IMR-90 (cell line): ENCODE measurements around the gene FXYD6. TPM values are rescaled to one million over a fixed set of nuclear protein-coding genes. Genes with fewer than 3 reads are reported as not detected.

Source experiments
- ATAC-seq: fragments of 200-7000 bp; cut with Tn5 transposase; 2 replicates; pipeline ENCODE4 v1.9.1; 2020; ENCODE audit warnings: low read depth, mild to moderate bottlenecking, moderate library complexity
- BruUV-seq: library from RNA; stranded (reverse); fragments of 400-500 nt; replicated peaks from 2 replicates; lab custom pipeline; 2021; lab: Mats Ljungman, UMichigan
- CTCF ChIA-PET: fragments of 300-600 bp; formaldehyde crosslinking; extraction: SDS; loops from one replicate; lab custom pipeline; 2021; ENCODE audit warnings: antibody characterized with exemption; lab: Yijun Ruan, JAX
- POLR2A ChIA-PET: fragments of 300-600 bp; sonication (Branson Sonifier 250); formaldehyde crosslinking; loops from one replicate; lab custom pipeline; 2022; ENCODE audit warnings: antibody characterized with exemption; ENCODE audit not compliant: unreplicated experiment; lab: Charles Lee
- DNase-seq: peaks from one replicate; pipeline ENCODE4 v3.0.0; 2013
- H2AFZ ChIP-seq: replicated peaks from 2 replicates; pipeline ENCODE3; 2013; ENCODE audit warnings: low read length, mild to moderate bottlenecking; ENCODE audit not compliant: poor library complexity
- H2AK5ac ChIP-seq: 2 replicates; pipeline ENCODE4 v1.6.1; 2013; ENCODE audit warnings: low read depth, low read length, inconsistent platforms
- H2AK9ac ChIP-seq: replicated peaks from 2 replicates; pipeline ENCODE3; 2013; ENCODE audit warnings: mild to moderate bottlenecking, low read depth, low read length, moderate library complexity; ENCODE audit not compliant: poor library complexity
- H2BK120ac ChIP-seq: 2 replicates; pipeline ENCODE4 v1.6.1; 2013; ENCODE audit warnings: low read depth, low read length, inconsistent platforms
- H2BK15ac ChIP-seq: 3 replicates; pipeline ENCODE4 v1.6.1; 2013; ENCODE audit warnings: low read depth, low read length, inconsistent platforms
- H2BK20ac ChIP-seq: 2 replicates; pipeline ENCODE4 v1.6.1; 2013; ENCODE audit warnings: low read depth, mild to moderate bottlenecking, inconsistent platforms, low read length, moderate library complexity
- H2BK5ac ChIP-seq: 2 replicates; pipeline ENCODE4 v1.6.1; 2013; ENCODE audit warnings: mild to moderate bottlenecking, low read depth, low read length, inconsistent platforms; ENCODE audit not compliant: poor library complexity, severe bottlenecking
- H3K14ac ChIP-seq: replicated peaks from 2 replicates; pipeline ENCODE4 v1.6.1; 2013; ENCODE audit warnings: low read depth, low read length, inconsistent platforms
- H3K18ac ChIP-seq: 2 replicates; pipeline ENCODE4 v1.6.1; 2013; ENCODE audit warnings: low read depth, low read length, control low read depth
- H3K23ac ChIP-seq: 2 replicates; pipeline ENCODE4 v1.6.1; 2013; ENCODE audit warnings: low read depth, low read length, inconsistent platforms
- H3K27ac ChIP-seq: 2 replicates; pipeline ENCODE4 v1.5.1; 2013; ENCODE audit warnings: mild to moderate bottlenecking, control low read depth, low read length; ENCODE audit not compliant: insufficient read depth
- H3K27me3 ChIP-seq: 2 replicates; pipeline ENCODE4 v1.6.1; 2013; ENCODE audit warnings: low read length; ENCODE audit not compliant: control insufficient read depth, insufficient read depth
- H3K36me3 ChIP-seq: 2 replicates; pipeline ENCODE4 v1.6.1; 2013; ENCODE audit warnings: low read length, mixed read lengths; ENCODE audit not compliant: control insufficient read depth, insufficient read depth
- H3K4ac ChIP-seq: 2 replicates; pipeline ENCODE4 v1.6.1; 2013; ENCODE audit warnings: low read depth, low read length, inconsistent platforms
- H3K4me1 ChIP-seq: 2 replicates; pipeline ENCODE4 v1.6.1; 2013; ENCODE audit warnings: low read length, mixed read lengths; ENCODE audit not compliant: control insufficient read depth, insufficient read depth
- H3K4me2 ChIP-seq: 2 replicates; pipeline ENCODE4 v1.6.1; 2013; ENCODE audit warnings: low read depth, mild to moderate bottlenecking, control low read depth, low read length, moderate library complexity
- H3K4me3 ChIP-seq: 2 replicates; pipeline ENCODE4 v1.5.1; 2013; ENCODE audit warnings: low read depth, mild to moderate bottlenecking, control low read depth, low read length, moderate library complexity; ENCODE audit not compliant: insufficient read depth
- H3K56ac ChIP-seq: 2 replicates; pipeline ENCODE4 v1.6.1; 2013; ENCODE audit warnings: low read length, inconsistent platforms; ENCODE audit not compliant: insufficient read depth; ENCODE audit errors: extremely low read depth
- H3K79me1 ChIP-seq, 2 experiments: 2 replicates each; pipeline ENCODE4 v1.6.1; 2013; ENCODE audit warnings: low read length in 2 of 2, inconsistent platforms in 1 of 2, low read depth in 1 of 2
- H3K9ac ChIP-seq: 2 replicates; pipeline ENCODE4 v1.6.1; 2013; ENCODE audit warnings: low read depth, low read length, control low read depth
- H3K9me1 ChIP-seq: 2 replicates; pipeline ENCODE4 v1.6.1; 2013; ENCODE audit warnings: low read length, inconsistent platforms; ENCODE audit not compliant: insufficient read depth
- H3K9me3 ChIP-seq: 2 replicates; pipeline ENCODE4 v1.6.1; 2013; ENCODE audit warnings: low read length; ENCODE audit not compliant: control insufficient read depth, insufficient read depth
- H4K20me1 ChIP-seq: 2 replicates; pipeline ENCODE4 v1.6.1; 2013; ENCODE audit warnings: low read length, inconsistent platforms; ENCODE audit not compliant: insufficient read depth
- H4K5ac ChIP-seq: 2 replicates; pipeline ENCODE4 v1.6.1; 2013; ENCODE audit warnings: mild to moderate bottlenecking, low read depth, low read length, control low read depth
- H4K8ac ChIP-seq, 2 experiments: 2 replicates each; pipeline ENCODE4 v1.6.1; 2013; ENCODE audit warnings: low read depth in 2 of 2, low read length in 2 of 2, control low read depth in 1 of 2, inconsistent platforms in 1 of 2
- H4K91ac ChIP-seq: 2 replicates; pipeline ENCODE4 v1.6.1; 2013; ENCODE audit warnings: low read depth, low read length, inconsistent platforms; ENCODE audit not compliant: insufficient read depth
- CEBPB ChIP-seq: IDR thresholded peaks from 2 replicates; pipeline ENCODE4 v1.6.1; 2012; ENCODE audit warnings: low read depth, low read length, improper control_type of control experiment
- CHD1 ChIP-seq: IDR thresholded peaks from 2 replicates; pipeline ENCODE4 v1.6.1; 2012; ENCODE audit warnings: low read depth, low read length, improper control_type of control experiment
- MAFK ChIP-seq: IDR thresholded peaks from 2 replicates; pipeline ENCODE4 v1.6.1; 2012; ENCODE audit warnings: low read depth, low read length, improper control_type of control experiment
- MAZ ChIP-seq: IDR thresholded peaks from 2 replicates; pipeline ENCODE4 v1.6.1; 2012; ENCODE audit warnings: low read depth, mild to moderate bottlenecking, low read length, improper control_type of control experiment, moderate library complexity, borderline replicate concordance
- MXI1 ChIP-seq: IDR thresholded peaks from 2 replicates; pipeline ENCODE4 v1.6.1; 2012; ENCODE audit warnings: low read depth, mild to moderate bottlenecking, low read length, moderate library complexity, borderline replicate concordance
- NFE2L2 ChIP-seq: fragments of 150-350 bp; IDR thresholded peaks from 2 replicates; pipeline ENCODE4 v1.6.1; 2016; ENCODE audit warnings: low read depth, mild to moderate bottlenecking, low read length
- POLR2A ChIP-seq: IDR thresholded peaks from 2 replicates; pipeline ENCODE4 v1.6.1; 2012; ENCODE audit warnings: mild to moderate bottlenecking, low read depth, low read length
- RAD21 ChIP-seq: IDR thresholded peaks from 2 replicates; pipeline ENCODE4 v1.6.1; 2012; ENCODE audit warnings: low read length, improper control_type of control experiment
- RFX5 ChIP-seq: IDR thresholded peaks from 2 replicates; pipeline ENCODE4 v1.8.0; 2012; ENCODE audit warnings: low read depth, mild to moderate bottlenecking, low read length, moderate library complexity
- SMC3 ChIP-seq: fragments of 150-350 bp; IDR thresholded peaks from 2 replicates; pipeline ENCODE4 v1.6.1; 2016; ENCODE audit warnings: low read depth, mild to moderate bottlenecking, antibody characterized with exemption, low read length, moderate library complexity
- WGBS, 2 experiments: methylation state at CpG; one replicate each; pipeline versions ENCODE4 v1.1.5 to v1.1.7; 2013; ENCODE audit warnings: missing lambda C conversion rate in 2 of 2; ENCODE audit not compliant: insufficient read length in 1 of 2; ENCODE audit errors: extremely low coverage in 2 of 2; 5-methylcytosine and 5-hydroxymethylcytosine counted together
- dilution Hi-C: fragments of 300-500 bp; cut with HindIII; formaldehyde crosslinking; loops from one replicate; pipeline ENCODE4 v1.14.3; 2018; ENCODE audit warnings: low sequenced_read_pairs; ENCODE audit not compliant: unreplicated experiment
- in situ Hi-C: fragments of 300-500 bp; cut with MboI; formaldehyde crosslinking; loops from 3 replicates; pipeline ENCODE4 v1.14.3; 2019; ENCODE audit warnings: low sequenced_read_pairs, inconsistent platforms, mixed read lengths
- intact Hi-C: fragments of 100-400 bp; cut with micrococcal nuclease; formaldehyde crosslinking; loops from 2 replicates; pipeline ENCODE4 v1.10.0; 2022
- polyA plus RNA-seq, 3 experiments: library from polyadenylated mRNA; depleted of rRNA; stranded (reverse); fragments of >200 nt; gene quantifications; 2 replicates each; pipeline ENCODE4 v1.2.3, GENCODE V29; 2012; ENCODE audit warnings: low replicate concordance in 1 of 3
- total RNA-seq: library from RNA; depleted of rRNA; stranded (reverse); fragments of >200 nt; gene quantifications from 2 replicates; pipeline ENCODE4 v1.2.3, GENCODE V29; 2012
- TF ChIP-seq, protein P1 (sequence below): fragments of 150-350 bp; IDR thresholded peaks from 2 replicates; pipeline ENCODE4 v1.6.1; 2017; ENCODE audit warnings: mild to moderate bottlenecking, antibody characterized with exemption, low read length, low read depth
- TF ChIP-seq, protein P2 (sequence below): fragments of 150-350 bp; IDR thresholded peaks from 2 replicates; pipeline ENCODE4 v1.6.1; 2016; ENCODE audit warnings: low read depth, mild to moderate bottlenecking, low read length, moderate library complexity, borderline replicate concordance
- TF ChIP-seq, protein P3 (sequence below): conservative IDR thresholded peaks from 2 replicates; pipeline ENCODE4 v1.5.1; 2012; ENCODE audit warnings: mild to moderate bottlenecking, low read depth, low read length, improper control_type of control experiment

The FXYD6 gene
- total and polyA plus RNA-seq, 2 of the 4 experiments (the other 2 are of a cell fraction): 0.32 TPM; not detected in 1

DNA sequence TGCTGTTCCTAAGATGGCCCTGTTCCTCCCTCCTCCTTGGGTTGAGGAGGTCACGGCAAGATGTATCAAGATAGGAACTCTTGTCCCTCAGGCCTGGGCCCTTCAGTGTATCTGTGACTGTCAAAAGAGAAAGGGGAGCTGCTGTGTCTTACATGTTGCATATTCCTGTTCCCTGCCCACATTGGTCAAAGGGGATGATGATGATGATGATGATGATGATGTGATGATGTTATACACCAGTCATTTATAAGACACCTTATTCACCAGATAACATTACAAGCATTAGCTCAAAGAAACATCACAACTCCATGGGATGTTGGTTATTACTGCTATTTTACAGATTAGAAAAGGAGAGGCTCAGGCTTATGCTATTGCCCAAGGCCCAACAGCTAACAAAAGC lies 13.7 kb downstream of the FXYD6 start:
- no peak overlapping the region for H3K4ac ChIP-seq
- no peak overlapping the region for H4K91ac ChIP-seq
- no peaks in the 10 kb centered on the region for H4K20me1 ChIP-seq
- H3K18ac ChIP-seq: no peak overlapping the region
- H3K23ac ChIP-seq: no peak overlapping the region
- TF ChIP-seq, protein P1, sequence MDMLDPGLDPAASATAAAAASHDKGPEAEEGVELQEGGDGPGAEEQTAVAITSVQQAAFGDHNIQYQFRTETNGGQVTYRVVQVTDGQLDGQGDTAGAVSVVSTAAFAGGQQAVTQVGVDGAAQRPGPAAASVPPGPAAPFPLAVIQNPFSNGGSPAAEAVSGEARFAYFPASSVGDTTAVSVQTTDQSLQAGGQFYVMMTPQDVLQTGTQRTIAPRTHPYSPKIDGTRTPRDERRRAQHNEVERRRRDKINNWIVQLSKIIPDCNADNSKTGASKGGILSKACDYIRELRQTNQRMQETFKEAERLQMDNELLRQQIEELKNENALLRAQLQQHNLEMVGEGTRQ: no peak
- no peak for TF ChIP-seq NFE2L2
- no peak for TF ChIP-seq CEBPB
- no peak for TF ChIP-seq MXI1
- TF ChIP-seq RFX5: no peak
- TF ChIP-seq, protein P2, sequence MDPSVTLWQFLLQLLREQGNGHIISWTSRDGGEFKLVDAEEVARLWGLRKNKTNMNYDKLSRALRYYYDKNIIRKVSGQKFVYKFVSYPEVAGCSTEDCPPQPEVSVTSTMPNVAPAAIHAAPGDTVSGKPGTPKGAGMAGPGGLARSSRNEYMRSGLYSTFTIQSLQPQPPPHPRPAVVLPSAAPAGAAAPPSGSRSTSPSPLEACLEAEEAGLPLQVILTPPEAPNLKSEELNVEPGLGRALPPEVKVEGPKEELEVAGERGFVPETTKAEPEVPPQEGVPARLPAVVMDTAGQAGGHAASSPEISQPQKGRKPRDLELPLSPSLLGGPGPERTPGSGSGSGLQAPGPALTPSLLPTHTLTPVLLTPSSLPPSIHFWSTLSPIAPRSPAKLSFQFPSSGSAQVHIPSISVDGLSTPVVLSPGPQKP: no peak
- no peak for TF ChIP-seq MAFK
- TF ChIP-seq POLR2A: no peak
- TF ChIP-seq, protein P3, sequence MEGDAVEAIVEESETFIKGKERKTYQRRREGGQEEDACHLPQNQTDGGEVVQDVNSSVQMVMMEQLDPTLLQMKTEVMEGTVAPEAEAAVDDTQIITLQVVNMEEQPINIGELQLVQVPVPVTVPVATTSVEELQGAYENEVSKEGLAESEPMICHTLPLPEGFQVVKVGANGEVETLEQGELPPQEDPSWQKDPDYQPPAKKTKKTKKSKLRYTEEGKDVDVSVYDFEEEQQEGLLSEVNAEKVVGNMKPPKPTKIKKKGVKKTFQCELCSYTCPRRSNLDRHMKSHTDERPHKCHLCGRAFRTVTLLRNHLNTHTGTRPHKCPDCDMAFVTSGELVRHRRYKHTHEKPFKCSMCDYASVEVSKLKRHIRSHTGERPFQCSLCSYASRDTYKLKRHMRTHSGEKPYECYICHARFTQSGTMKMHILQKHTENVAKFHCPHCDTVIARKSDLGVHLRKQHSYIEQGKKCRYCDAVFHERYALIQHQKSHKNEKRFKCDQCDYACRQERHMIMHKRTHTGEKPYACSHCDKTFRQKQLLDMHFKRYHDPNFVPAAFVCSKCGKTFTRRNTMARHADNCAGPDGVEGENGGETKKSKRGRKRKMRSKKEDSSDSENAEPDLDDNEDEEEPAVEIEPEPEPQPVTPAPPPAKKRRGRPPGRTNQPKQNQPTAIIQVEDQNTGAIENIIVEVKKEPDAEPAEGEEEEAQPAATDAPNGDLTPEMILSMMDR: no peak
- TF ChIP-seq CHD1: no peak
- no peak for TF ChIP-seq SMC3
- no peak for TF ChIP-seq RAD21
- no peak for TF ChIP-seq MAZ
- ChIA-PET CTCF (no interaction called here), POLR2A (no interaction called here)
- H3K27ac ChIP-seq: no peak overlapping the region
- no peaks in the 10 kb centered on the region; the same call in 1 of the 2 replicates for H3K27me3 ChIP-seq
- DNase-seq (no peak), ATAC-seq (no peak)
- H3K9ac ChIP-seq: no peak overlapping the region
- no TSS peak for BruUV-seq
- no peaks in the 10 kb centered on the region for H3K36me3 ChIP-seq
- H3K9me1 ChIP-seq: no peaks in the 10 kb centered on the region
- no peak overlapping the region for H2BK15ac ChIP-seq
- no peaks in the 10 kb centered on the region for H3K4me1 ChIP-seq
- intact Hi-C loops (no loop called here), dilution Hi-C loops (no loop called here), in situ Hi-C loops (no loop called here)
- H2AK5ac ChIP-seq: no peak overlapping the region
- H2AK9ac ChIP-seq: no peak overlapping the region
- WGBS, 2 experiments: no CpG with 5 or more reads among the region's 1 CpG
- no peak overlapping the region for H4K5ac ChIP-seq
- H2AFZ ChIP-seq: no peak overlapping the region
- H4K8ac ChIP-seq: no peak overlapping the region
- H3K4me2 ChIP-seq: no peak overlapping the region
- no peak overlapping the region for H2BK120ac ChIP-seq
- H2BK5ac ChIP-seq: no peak overlapping the region
- no peak overlapping the region for H3K14ac ChIP-seq
- H3K56ac ChIP-seq: no peak overlapping the region
- H3K9me3 ChIP-seq: no peaks in the 10 kb centered on the region
- no peaks in the 10 kb centered on the region for H3K79me1 ChIP-seq
- H2BK20ac ChIP-seq: no peak overlapping the region
- H3K4me3 ChIP-seq: no peak overlapping the region
